HCT116 (cell line): ENCODE data around the gene DPYD. TPM values are rescaled to one million over a fixed set of nuclear protein-coding genes. Genes with fewer than 3 reads are reported as not detected.

Source experiments
- ATAC-seq: fragments of 200-7000 bp; cut with Tn5 transposase; 2 replicates; pipeline ENCODE4 v1.9.1; 2020; ENCODE audit warnings: mild to moderate bottlenecking, moderate library complexity
- BruUV-seq: library from RNA; stranded (reverse); fragments of 400-500 nt; replicated peaks from 2 replicates; lab custom pipeline; 2021; lab: Mats Ljungman, UMichigan
- CTCF ChIA-PET: fragments of 300-600 bp; sonication (Branson Sonifier 250); formaldehyde crosslinking; loops from one replicate; lab custom pipeline; 2021; ENCODE audit warnings: antibody characterized with exemption; lab: Charles Lee
- POLR2A ChIA-PET: fragments of 300-600, 350-600 bp; sonication (Branson Sonifier 250); formaldehyde crosslinking; loops from one replicate; lab custom pipeline; 2021; ENCODE audit warnings: antibody characterized with exemption; lab: Charles Lee
- RAD21 ChIA-PET, 2 experiments: fragments of 300-600 bp; sonication (Branson Sonifier 250); formaldehyde crosslinking; loops; one replicate each; lab custom pipeline; 2023; ENCODE audit warnings: low total read pairs in 2 of 2; ENCODE audit not compliant: uncharacterized antibody in 2 of 2, unreplicated experiment in 2 of 2, low non-redundant PET in 1 of 2; lab: Charles Lee
- DNase-seq: peaks from one replicate; pipeline ENCODE4 v3.0.0-alpha.2; 2010; ENCODE audit warnings: low read depth, low spot score
- H2AFZ ChIP-seq: fragments of 200-600 bp; shearing (Covaris generic), sonication (generic); 2 replicates; pipeline ENCODE4 v1.6.1; 2017; ENCODE audit warnings: low read depth, mixed run types, mixed read lengths, antibody characterized with exemption, low read length; ENCODE audit not compliant: poor library complexity, severe bottlenecking
- H3K27ac ChIP-seq: 2 replicates; pipeline ENCODE4 v1.5.1; 2012; ENCODE audit warnings: low read depth, low read length
- H3K27me3 ChIP-seq: fragments of 200-600 bp; sonication (generic); 2 replicates; pipeline ENCODE4 v1.6.1; 2016; ENCODE audit warnings: mixed run types, low read length, mixed read lengths; ENCODE audit not compliant: insufficient read depth
- H3K36me3 ChIP-seq, 2 experiments: fragments of 200-500 bp in 1 of 2; fragments of 200-600 bp in 1 of 2; sonication (Bioruptor generic) in 1 of 2; sonication (generic) in 1 of 2; 2 replicates each; pipeline versions ENCODE4 v1.5.1 to v1.6.1; 2014 to 2016; ENCODE audit warnings: low read length in 2 of 2, inconsistent platforms in 1 of 2, mixed read lengths in 1 of 2, mixed run types in 1 of 2; ENCODE audit not compliant: insufficient read depth in 2 of 2, control insufficient read depth in 1 of 2
- H3K4me1 ChIP-seq, 2 experiments: fragments of 200-600 bp in 1 of 2; sonication (generic) in 1 of 2; 2 replicates each; pipeline versions ENCODE4 v1.5.1 to v1.6.1; 2012 to 2017; ENCODE audit warnings: low read length in 2 of 2, inconsistent platforms in 1 of 2, mild to moderate bottlenecking in 1 of 2, mixed read lengths in 1 of 2, mixed run types in 1 of 2, moderate library complexity in 1 of 2; ENCODE audit not compliant: insufficient read depth in 2 of 2, control insufficient read depth in 1 of 2
- H3K4me2 ChIP-seq: fragments of 200-600 bp; sonication (generic); 2 replicates; pipeline ENCODE4 v1.6.1; 2017; ENCODE audit warnings: mixed run types, low read length, mixed read lengths
- H3K4me3 ChIP-seq, 2 experiments: fragments of 200-600 bp in 1 of 2; sonication (generic) in 1 of 2; replicated peaks in 1 of 2; 2 replicates each; pipeline ENCODE4 v1.5.1; 2011 to 2016; ENCODE audit warnings: low read length in 2 of 2, control low read depth in 1 of 2, low read depth in 1 of 2, mild to moderate bottlenecking in 1 of 2, mixed read lengths in 1 of 2, mixed run types in 1 of 2
- H3K79me2 ChIP-seq: fragments of 200-600 bp; sonication (generic); 2 replicates; pipeline ENCODE4 v1.6.1; 2017; ENCODE audit warnings: mild to moderate bottlenecking, mixed run types, low read length, moderate library complexity, mixed read lengths; ENCODE audit not compliant: insufficient read depth
- H3K9ac ChIP-seq: fragments of 200-600 bp; sonication (generic); 2 replicates; pipeline ENCODE4 v1.6.1; 2016; ENCODE audit warnings: low read length, mixed read lengths
- H3K9me2 ChIP-seq: fragments of 200-600 bp; sonication (generic), shearing (Covaris generic); 2 replicates; pipeline ENCODE4 v1.6.1; 2017; ENCODE audit warnings: mixed run types, mild to moderate bottlenecking, moderate library complexity; ENCODE audit not compliant: insufficient read depth
- H3K9me3 ChIP-seq, 2 experiments: fragments of 200-500 bp in 1 of 2; fragments of 200-600 bp in 1 of 2; sonication (Bioruptor generic) in 1 of 2; sonication (generic) in 1 of 2; 2 replicates each; pipeline ENCODE4 v1.6.1; 2014 to 2017; ENCODE audit warnings: low read length in 2 of 2, mixed read lengths in 2 of 2, inconsistent platforms in 1 of 2, low read depth in 1 of 2, mild to moderate bottlenecking in 1 of 2, mixed run types in 1 of 2, moderate library complexity in 1 of 2; ENCODE audit not compliant: control insufficient read depth in 1 of 2, insufficient read depth in 1 of 2
- H4K20me1 ChIP-seq: fragments of 200-600 bp; sonication (generic), shearing (Covaris generic); 2 replicates; pipeline ENCODE4 v1.6.1; 2017; ENCODE audit warnings: mixed run types, mild to moderate bottlenecking, moderate library complexity; ENCODE audit not compliant: insufficient read depth
- CEBPB ChIP-seq: IDR thresholded peaks from 2 replicates; pipeline ENCODE4 v1.6.1; 2012; ENCODE audit warnings: low read depth
- EGR1 ChIP-seq: IDR thresholded peaks from 2 replicates; pipeline ENCODE4 v1.6.1; 2012; ENCODE audit warnings: low read depth
- ELF1 ChIP-seq: IDR thresholded peaks from 2 replicates; pipeline ENCODE4 v1.6.1; 2012; ENCODE audit warnings: low read depth, borderline replicate concordance
- EZH2 ChIP-seq: fragments of 200-600 bp; sonication (generic); IDR thresholded peaks from 2 replicates; pipeline ENCODE4 v1.6.1; 2017; ENCODE audit warnings: antibody characterized with exemption, mixed run types
- EZH2phosphoT487 ChIP-seq: fragments of 200-600 bp; IDR thresholded peaks from 2 replicates; pipeline ENCODE4 v1.6.1; 2018; ENCODE audit warnings: antibody characterized with exemption, borderline replicate concordance
- JUND ChIP-seq: IDR thresholded peaks from 2 replicates; pipeline ENCODE4 v1.6.1; 2012
- MAX ChIP-seq: IDR thresholded peaks from 2 replicates; pipeline ENCODE4 v1.6.1; 2012
- POLR2AphosphoS5 ChIP-seq: IDR thresholded peaks from 2 replicates; pipeline ENCODE4 v1.6.1; 2011; ENCODE audit warnings: mild to moderate bottlenecking, low read depth, low read length, moderate library complexity
- REST ChIP-seq: IDR thresholded peaks from 2 replicates; pipeline ENCODE4 v1.6.1; 2012; ENCODE audit warnings: low read depth
- YY1 ChIP-seq: IDR thresholded peaks from 2 replicates; pipeline ENCODE4 v1.6.1; 2011; ENCODE audit warnings: low read length, low read depth, moderate library complexity, mild to moderate bottlenecking; ENCODE audit not compliant: insufficient replicate concordance; ENCODE audit errors: extremely low read depth
- ZBTB33 ChIP-seq: IDR thresholded peaks from 2 replicates; pipeline ENCODE4 v1.6.1; 2011; ENCODE audit warnings: mild to moderate bottlenecking, low read length, moderate library complexity; ENCODE audit not compliant: insufficient replicate concordance; ENCODE audit errors: extremely low read depth
- ZFX ChIP-seq: fragments of 450-650 bp; IDR thresholded peaks from 2 replicates; pipeline ENCODE4 v1.6.1; 2017
- intact Hi-C: fragments of 100-400 bp; cut with micrococcal nuclease; formaldehyde crosslinking; loops from 2 replicates; pipeline ENCODE4 v1.10.0; 2022
- total RNA-seq: library from RNA; stranded (reverse); gene quantifications from one replicate; pipeline ENCODE4 v1.2.1, GENCODE V29; 2021; ENCODE audit not compliant: unreplicated experiment

DPYD gene
- total RNA-seq, 1 experiment from 2014 or later: 1.7 TPM

GRCh38 chr1:97042551-97042950, 878.3 kb downstream of the DPYD start:
- ChIA-PET CTCF (no interaction called here), POLR2A (no interaction called here), RAD21 (no interaction called here)
- no TSS peak for BruUV-seq
- H3K9me3 ChIP-seq: no peaks in the 10 kb centered on the region
- no peaks in the 10 kb centered on the region for H3K36me3 ChIP-seq
- TF ChIP-seq EZH2phosphoT487 (no peak), EZH2 (no peak), CEBPB (no peak), MAX (no peak), ELF1 (no peak), YY1 (no peak), EGR1 (no peak), JUND (no peak), ZFX (no peak), REST (no peak), ZBTB33 (no peak), POLR2AphosphoS5 (no peak)
- DNase-seq (no peak), ATAC-seq (no peak)
- intact Hi-C loops: no loop called here
- no peak overlapping the region for H3K4me2 ChIP-seq
- H3K27me3 ChIP-seq: no peaks in the 10 kb centered on the region
- no peaks in the 10 kb centered on the region for H3K9me2 ChIP-seq
- no peaks in the 10 kb centered on the region for H3K4me1 ChIP-seq
- H2AFZ ChIP-seq: no peak overlapping the region
- no peak overlapping the region for H3K9ac ChIP-seq
- no peak overlapping the region for H3K4me3 ChIP-seq
- H3K27ac ChIP-seq: no peak overlapping the region
- no peaks in the 10 kb centered on the region for H4K20me1 ChIP-seq
- H3K79me2 ChIP-seq: no peaks in the 10 kb centered on the region
